Measurements from ENCODE around the gene PFDN5.
"Not testable (repeated sequence)": the region's sequence is repeated elsewhere in the genome, so short reads cannot be mapped to it uniquely, and the experiment has no call there.

PFDN5 gene

DNA sequence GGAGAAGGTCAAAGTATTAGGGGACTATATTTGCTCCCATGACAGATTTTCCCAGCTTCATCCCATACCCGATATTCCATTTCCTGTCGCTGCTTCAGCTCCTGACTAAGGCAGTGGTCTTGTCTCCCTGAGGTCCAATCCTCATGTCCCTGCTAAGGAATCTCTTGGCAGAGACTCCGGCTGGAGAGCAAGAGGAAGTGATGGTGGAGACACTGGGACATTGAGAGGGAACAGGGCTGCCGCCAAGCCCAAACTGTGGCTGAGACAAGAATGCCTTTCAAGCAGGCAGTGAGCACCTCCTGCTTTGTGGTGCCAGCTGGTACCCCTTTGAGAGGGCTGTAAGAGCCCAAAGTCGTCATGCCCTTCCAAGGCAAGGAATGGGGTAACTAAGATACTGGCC, 35.3 kb downstream of the PFDN5 start:
- no peak for DNase-seq

DNA sequence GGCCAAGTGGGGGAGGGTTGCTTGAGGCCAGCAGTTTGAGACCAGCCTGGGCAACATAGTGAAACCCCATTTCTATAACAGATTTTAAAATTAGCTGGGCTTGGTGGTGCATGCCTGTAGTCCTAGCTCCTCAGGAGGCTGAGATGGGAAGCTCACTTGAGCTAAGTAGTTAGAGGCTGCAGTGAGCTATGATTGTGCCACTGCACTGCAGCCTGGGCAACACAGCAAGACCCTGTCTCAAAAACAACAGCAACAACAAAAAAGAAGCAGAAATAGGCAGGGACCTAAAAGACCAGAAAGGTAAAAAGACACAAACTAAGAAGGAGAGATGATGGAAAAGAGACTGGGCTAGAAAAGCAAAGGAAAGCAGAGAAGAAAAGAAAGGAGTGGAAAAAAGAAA, 37.0 kb downstream of the PFDN5 start:
- DNase-seq = not testable (repeated sequence)

DNA sequence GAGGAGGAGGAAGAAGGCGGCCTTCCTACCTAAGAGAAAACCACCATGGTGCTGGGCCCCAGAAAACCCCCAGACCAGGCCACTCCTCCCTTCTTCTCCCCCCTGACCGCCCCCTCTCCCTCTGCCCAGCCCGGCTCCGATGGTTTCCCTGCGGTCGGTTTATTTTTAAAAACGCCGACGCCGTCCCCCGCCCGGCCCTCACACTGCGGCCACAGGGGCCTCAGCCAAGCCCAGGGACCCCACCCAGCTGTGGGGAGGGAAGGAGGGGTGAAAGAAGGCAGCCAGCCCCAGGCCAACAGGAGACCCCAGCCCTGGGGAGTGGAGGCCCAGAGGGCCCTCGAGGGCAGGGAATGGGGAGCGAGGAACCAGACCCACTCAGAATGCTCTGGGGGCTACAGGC, 37.4 kb downstream of the PFDN5 start:
- no peak for DNase-seq

GRCh38 chr12:53333289-53333688, 37.9 kb downstream of the PFDN5 start:
- DNase-seq = no peak

DNA sequence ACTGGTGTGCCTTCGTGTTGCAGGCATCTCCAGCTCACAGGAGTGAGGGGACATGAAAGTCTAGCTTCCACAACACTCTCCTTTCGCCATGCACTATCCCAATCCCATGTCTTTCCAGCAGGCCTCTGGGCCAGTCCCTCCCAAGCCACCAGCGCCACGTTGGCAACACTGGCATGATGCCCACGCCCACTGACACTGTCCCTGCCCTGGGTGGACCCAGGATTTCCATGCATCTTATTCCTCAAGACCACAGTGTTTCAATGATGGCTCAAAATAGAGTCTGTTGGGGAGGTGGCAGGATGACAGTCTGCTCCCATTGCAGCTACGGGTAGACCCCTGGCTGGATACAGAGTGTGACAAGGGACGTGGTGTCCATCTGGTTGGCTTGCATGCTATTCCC, 38.5 kb downstream of the PFDN5 start:
- DNase-seq = no peak

DNA sequence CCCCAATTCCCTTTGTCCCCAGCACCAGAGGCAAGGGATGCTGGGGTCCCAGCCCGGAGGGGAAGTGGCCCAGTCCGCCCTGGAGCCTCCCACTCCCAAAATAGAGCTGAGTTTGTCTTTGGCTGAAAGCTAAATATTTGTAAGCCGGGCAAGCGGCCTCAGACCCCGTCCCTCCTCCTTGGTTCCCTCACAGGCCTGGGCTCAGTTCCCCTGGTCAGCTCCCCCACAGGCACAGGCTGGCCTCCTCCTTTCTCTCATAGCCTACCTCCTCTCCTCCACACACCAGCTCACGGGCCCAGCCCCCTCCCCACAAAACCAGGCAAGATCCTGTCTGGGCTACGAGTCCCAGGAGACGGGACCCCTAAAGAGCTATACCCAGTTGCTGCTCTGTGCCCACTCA, 39.5 kb downstream of the PFDN5 start:
- DNase-seq = no peak

DNA sequence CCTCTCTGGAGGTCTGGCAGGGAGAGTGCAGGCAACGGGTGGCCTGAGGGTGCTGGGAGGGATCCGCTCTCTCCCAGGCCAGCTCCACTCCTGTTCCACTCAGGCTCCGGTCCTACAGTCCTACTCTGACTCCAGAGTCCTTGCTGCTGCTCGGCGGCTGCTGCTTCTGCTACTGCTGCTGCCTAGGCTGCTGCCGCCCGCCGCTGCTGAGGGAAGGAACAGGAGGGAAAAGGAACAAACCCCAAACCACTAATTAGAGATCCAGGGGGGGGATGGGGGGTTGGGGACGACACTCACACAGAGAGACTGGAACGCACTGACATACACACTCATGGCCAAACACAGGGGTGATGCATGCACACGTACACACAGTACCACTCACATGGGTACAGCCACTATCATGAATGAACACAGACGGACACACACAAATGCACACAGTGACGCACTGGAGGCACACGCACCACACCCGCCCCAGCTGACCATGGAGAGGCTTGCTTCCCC, 40.9 kb downstream of the PFDN5 start, which contains the start of gene SP7:
TSS of gene SP7 (minus strand) at position 174 of the 501 bp plus-strand sequence. CDS start 708 bp downstream, outside the sequence.
- DNase-seq = no peak

DNA sequence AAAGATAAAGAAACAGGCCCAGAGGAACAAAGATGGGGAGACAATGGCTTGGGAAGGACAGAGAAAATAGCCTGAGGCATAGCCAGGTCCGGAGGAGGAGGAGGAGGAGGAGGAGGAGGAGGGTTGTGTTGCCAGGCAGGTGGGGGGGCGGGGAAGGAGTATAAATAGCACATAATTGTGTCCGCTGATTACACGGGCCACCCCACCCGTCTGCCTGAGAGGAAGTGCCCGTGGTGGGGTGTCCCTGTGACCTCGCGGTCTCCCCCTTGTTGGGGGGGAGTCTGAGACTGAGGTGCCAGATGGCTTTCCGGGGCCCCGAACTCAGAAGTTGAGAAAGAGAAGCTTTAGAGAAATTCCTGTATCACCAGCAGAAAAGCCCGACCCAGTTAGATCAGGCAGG, 42.7 kb downstream of the PFDN5 start:
- no peak for DNase-seq

DNA sequence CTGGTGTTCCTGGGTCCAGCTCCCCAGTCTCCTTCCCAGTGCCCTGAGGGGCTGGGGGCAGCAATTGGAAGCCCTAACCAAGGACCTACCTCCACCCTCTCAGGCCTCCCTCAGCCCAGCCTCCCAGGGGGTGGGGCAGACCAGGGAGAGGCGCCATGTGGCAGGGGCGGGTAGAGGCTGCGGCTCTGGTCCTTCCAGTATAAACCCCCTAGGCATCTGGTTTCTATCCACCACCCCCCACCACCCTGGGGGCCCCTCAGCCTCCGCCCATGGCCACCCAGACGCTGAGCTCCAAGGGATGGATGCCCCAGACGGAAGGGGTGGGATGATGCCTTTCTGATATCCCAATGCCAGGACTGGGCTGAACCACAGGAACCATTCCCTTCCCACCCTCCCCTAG, 43.6 kb downstream of the PFDN5 start:
- DNase-seq = no peak

DNA sequence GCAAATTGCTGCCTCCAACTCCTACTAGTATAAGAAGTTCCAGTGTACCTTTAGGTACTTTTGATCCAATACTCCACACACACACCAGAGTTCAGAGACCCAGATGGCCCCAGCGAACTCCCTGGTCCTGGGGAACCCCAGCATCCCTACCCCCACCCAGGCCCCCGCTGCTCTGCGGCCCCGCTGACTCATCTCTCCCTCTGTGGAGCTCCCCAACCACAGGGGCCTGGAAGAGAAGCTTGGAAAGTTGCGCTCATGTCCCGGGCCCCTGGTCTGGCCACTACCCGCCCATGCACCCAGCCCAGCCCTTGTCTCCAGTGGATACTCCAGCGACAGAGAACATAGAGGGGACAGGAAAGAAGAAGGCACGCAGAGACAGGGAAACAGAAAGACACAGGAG, 45.1 kb downstream of the PFDN5 start:
- no peak for DNase-seq

- DNase-seq = no peak
Observed at GRCh38 chr12:53343449-53343848, 48.1 kb downstream of the PFDN5 start.

GRCh38 chr12:53343969-53344368, 48.6 kb downstream of the PFDN5 start:
- DNase-seq = no peak

- no peak for DNase-seq
Observed at GRCh38 chr12:53344487-53344823, 49.1 kb downstream of the PFDN5 start.

DNA sequence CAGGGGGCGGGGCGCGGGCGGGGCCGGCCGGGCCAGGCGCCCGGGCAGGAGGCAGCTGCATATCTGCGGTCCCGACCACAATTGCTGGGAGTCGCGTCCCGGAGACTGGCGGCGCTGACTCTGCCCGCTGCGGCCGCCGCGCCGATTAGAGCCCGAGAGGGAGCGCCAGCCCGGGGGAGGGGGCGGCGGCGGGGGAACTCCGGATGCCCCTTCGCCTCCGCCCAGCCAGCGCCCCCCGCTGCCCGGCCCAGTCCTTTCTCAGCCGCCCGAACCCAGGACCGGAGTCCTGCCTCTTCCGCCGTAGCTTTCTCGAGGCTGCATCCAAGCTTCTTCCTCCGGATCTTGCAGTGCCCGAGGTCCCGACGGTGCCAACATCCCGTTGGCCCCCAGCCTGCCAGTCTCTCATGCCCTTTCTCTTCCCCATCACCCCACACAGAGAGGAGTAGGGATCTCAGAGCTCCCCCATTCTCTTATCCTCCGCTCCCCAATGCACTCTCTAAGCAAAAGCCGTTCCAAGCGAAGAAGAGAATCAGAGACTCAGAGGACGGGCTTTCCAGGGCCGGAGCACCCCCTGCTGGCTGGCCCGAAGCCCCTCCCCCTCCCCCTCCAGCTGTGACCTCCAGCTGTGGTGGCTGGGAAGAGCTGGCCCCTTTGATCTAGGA, 49.6 kb downstream of the PFDN5 start:
- DNase-seq = peak; percentile 42

GRCh38 chr12:53345486-53346188, 50.3 kb downstream of the PFDN5 start:
- DNase-seq = peak; percentile 80

- DNase-seq = no peak
Observed at GRCh38 chr12:53346491-53346890, 51.1 kb downstream of the PFDN5 start.

- DNase-seq = no peak
Observed at GRCh38 chr12:53347905-53348304, 52.6 kb downstream of the PFDN5 start.
